GM21360 (cell line): ENCODE measurements around the gene RSPH6A.
A peak's percentile ranks its signal among the peaks of the same experiment; 100 is the strongest.

Source experiments
- ATAC-seq: cut with Tn5 transposase; IDR thresholded peaks from one replicate; pipeline ENCODE4 v1.9.1; 2021; ENCODE audit warnings: mild to moderate bottlenecking, moderate library complexity; ENCODE audit not compliant: unreplicated experiment

Gene RSPH6A

DNA sequence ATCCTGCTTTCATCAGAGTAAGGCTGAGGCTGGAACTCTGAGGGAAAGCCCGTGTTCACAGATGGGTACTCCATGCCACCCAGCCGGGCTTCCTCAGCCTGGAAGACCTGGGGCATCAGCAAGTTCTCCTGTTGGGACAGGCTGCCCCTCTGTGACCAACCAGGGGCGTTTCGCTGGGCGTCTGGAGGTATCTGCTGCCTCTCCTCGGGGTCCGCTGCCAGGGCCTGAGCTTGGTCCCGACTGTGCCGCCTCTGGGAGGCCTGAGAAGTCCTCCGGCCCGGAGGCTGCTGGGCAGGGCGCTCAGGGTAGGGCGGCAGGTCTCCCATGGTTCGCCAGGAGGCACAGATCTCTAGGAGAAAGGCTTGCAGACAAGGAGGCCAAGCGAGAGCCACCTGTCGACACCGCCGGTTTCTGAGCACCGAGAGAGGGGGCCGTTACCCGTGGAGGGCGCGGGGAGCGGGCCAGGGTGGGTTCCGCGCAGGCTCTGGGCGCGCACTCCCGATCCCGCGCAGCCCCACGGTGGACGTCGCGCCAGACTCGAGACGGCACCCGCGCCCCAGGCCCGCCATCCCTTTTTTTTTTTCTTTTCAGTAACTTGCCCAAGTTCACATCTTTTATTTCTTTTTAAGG lies at the start of gene RSPH6A:
Gene RSPH6A (minus strand): TSS at position 458 of the 630 bp plus-strand sequence. CDS start 132 bp downstream, at position 326.
- ATAC-seq: no peak

DNA sequence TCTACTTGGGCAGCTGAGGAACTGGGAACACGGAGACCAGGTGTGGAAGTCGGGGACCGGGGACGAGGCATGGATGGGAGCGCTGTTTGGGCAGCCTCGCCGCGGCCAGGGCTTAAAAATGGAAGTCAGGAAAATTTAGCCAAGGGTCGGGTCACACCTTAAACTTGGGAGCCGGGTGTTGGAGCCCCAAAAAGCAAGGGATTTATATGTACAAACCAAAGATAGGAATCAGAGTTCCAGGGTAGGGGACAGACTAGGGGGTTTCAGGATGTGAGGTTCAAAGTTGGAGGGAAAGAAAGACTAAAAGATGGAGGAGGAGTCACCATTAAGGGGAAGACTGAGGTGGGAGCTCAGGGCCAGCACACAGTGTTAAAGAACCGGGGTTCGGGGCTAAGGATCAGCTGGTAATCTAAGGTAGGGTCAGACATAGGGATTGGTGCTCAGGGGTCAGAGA lies 49.5 kb upstream of the RSPH6A start:
- ATAC-seq: no peak

DNA sequence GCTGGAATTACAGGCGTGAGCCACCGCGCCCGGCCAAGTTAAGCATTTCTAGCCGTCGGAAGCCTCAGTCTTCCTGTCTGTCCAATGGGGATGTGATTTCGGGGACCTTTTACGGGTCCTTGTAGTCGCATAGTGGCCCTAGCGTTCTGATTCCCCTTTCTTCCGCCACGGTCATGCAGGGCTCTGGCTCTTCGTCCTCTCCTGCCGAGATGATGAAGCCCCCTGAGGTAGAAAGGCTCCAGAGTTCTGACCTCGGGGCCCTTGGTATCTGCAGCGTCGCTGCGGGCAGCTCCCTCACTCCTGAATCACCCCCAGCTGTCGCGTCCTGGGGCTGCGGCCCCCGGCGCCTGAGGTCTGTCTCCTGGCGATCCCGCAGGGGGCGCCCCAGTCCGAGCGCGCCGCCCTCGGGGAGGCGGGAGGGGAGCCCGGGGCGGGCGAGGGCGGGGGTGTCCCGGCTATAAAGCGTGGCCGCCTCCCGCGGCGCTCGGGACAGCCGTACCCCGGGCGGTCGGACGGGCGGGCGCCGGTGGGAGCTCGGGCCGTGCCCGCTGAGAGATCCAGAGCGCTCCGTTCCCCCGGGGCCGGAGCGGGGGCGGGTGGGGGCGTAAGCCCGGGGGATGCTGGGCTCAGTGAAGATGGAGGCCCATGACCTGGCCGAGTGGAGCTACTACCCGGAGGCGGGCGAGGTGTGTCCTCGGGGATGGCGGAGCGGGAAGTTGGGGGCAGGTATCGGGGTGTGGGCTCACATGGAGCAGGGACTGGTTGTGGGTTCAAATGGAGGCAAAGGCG lies 48.9 kb upstream of the RSPH6A start, which contains the start of gene FOXA3:
Gene FOXA3 (plus strand): TSS at position 487 of the 789 bp plus-strand sequence. CDS start 131 bp downstream, at position 618.
- ATAC-seq: no peak

DNA sequence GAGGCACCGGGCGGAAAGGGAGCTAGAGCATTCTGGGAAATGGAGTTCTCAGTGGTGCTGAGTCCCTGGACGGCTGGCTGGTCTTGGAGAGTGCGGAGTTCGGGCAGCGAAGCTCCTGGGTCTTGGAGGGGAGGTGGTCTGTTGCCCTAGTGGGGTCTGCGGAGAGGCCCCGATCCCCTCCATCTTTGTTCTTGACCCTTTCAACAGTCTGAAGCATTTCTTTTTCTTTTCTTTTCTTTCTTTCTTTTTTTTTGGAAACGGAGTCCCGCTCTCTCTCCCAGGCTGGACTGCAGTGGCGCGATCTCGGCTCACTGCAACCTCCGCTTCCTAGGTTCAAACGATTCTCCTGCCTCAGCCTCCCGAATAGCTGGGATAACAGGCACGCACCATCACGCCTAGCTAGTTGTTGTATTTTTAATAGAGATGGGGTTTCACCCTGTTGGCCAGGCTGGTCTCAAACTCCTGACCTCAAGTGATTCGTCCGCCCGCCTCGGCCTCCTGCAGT lies 48.3 kb upstream of the RSPH6A start:
- ATAC-seq: no peak

DNA sequence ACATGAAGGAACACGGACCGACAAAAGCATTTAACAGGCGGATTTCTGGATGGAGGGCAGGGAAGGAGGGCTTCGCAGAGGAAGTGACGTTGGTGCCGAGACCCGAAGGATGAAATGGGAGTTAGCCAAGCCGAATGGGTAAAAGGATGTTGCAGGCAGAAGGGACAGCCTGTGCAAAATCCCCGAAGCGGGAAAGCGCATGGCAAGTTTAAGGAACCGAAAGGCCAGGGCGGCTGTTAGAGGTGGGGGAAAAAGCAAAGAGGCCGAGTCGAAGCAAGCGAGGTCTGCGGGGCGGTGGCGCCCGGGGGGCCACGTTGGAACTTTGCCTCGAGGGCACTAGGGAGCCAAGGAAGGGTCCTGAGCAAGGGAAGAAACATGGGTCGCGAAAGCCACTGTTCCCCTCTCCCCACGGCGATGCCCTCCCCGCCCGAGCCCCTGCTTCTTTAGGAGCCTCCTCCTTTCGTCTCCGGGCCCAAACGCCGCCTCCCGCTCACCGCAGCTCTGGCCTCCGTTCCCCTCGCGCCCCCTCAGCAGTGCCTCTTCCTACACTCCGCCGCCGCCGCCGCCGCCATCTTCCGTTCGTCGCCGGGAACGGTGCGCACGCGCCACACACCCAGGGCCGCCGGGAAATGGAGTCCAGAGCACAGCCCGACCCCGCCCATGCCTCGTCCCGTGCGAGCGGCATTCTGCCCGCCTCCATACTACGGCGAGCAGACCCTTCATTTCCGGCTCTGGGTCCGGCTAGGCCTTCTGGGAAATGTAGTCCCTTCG lies 47.6 kb upstream of the RSPH6A start, which contains the start of gene SYMPK:
Gene SYMPK (minus strand): TSS at position 584 of the 771 bp plus-strand sequence. CDS start 8,652 bp downstream, outside the sequence.
- peak; percentile 80 for ATAC-seq

DNA sequence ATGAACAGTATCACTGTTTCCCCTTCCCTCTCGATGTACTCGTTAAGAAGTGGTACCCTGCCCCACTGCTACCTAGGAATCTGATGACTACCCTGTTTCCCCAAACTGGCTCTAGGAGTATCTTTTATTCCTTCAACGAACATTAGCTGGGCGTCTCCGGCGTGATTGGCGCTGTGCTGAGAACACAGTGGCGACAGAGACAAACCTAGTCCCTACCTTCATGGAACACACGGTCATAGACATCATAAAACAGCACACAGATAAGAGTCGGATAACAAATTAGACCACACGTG lies 47.1 kb upstream of the RSPH6A start:
- no peak for ATAC-seq

DNA sequence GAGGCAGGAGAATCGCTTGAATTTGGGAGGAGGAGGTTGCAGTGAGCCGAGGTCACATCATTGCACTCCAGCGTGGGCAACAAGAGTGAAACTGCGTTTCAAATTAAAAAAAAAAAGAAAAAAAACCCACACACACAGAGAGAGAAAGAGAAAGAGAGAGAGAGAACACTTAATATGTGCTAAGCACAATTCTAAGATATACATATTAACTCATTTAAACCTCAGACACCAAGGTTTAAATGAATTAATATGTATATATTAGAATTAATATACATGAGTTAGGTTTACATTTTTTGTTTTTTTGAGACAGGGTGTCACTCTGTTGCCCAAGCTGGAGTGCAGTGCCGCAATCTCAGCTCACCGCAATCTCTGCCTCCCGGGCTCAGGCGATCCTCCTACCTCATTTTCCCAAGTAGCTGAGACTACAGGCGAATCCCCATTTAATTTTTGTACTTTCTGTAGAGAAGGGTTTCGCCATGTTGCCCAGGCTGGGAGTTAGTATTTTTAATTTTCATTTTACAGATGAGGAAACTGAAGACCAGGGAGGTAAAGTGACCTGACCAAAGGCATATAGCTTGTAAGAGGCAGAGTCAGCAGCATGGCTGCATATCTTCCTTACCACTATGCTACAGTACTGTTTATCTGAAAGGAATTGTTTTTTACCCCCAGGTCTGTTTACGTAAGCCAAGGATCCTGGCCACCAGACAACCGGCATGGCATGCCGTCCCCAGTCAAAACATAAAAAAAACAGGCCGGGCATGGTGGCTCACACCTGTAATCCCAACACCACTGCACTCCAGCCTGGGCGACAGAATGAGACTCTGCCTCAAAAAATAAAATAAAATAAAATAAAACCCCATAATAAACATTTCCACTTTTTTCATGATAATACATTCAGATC lies 45.5 kb upstream of the RSPH6A start:
- ATAC-seq: no peak

DNA sequence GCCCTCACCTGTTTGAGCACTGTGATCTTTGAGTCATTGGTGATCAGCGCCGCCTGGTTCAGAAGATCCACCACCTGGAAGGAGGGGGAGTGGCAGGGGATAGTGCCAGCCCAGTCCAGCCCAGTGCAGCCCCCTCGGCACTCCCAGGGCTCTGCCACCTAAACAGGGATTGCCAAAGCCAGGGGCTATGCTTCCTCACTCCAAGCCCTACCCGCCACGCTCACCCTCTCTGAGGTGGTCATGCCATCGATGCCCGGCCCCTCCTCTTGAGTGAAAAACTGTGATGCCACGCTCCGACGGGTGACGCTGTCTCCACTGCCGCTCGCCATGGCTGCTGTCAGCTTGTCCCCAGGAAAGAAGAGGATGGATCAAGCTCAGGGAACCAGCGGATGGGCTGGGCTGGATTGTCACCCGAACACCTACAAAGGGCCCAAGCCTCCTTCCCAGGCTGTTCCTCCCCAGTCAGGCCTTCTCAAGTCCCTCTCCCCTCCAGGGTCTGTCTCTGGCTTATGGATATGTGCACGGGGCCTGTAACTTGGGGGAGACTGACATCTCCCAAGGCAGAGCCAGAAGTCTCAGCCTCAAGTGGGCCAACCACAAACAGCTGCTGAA lies 39.2 kb upstream of the RSPH6A start:
- no peak for ATAC-seq

DNA sequence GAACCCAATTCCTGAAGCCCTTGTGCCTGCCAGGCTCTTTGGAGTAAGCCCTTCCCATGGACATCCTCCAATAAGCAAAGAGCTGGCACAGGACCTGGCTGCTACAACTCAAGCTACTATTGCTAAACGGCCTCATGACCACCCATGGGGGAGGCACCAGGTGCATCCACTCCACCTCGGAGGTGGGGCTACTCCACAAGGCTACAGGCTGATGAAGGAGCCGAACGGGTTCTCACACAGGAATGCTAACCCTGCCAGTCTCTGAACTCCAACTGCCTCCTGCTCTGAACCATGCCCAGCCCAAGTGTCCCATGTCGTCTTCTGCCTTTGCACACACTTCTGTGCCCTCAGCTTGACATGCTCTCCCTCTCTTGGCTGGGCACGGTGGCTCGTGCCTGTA lies 37.9 kb upstream of the RSPH6A start:
- ATAC-seq: no peak

DNA sequence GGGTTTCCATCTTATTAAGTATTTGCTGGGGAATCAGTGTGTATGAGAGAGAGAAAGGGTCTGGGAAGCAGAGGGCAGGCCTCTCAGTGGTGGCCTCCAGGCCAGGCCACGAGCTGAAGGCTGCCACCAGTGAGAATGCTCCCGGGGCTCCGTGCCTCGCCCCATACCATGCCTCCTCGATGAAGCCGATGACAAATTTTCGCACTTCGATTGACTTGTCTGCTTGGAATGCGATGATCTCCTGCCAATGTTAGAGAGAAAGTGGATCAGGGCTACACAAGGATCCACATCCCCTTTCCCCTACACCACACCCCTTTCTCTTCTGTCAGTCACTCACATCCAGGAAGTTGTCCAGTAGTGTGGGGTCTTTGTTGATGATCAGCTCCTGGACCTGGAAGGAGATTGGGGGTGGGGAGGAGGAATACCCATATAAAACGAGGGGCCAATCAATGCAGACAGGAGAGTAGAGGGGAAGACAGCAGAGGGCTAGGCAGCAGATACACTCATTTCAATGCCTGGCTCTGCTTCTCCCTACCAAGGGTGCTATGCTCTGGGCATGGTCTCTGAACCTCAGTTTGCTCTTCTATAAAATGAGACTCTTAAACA lies 37.1 kb upstream of the RSPH6A start:
- no peak for ATAC-seq

DNA sequence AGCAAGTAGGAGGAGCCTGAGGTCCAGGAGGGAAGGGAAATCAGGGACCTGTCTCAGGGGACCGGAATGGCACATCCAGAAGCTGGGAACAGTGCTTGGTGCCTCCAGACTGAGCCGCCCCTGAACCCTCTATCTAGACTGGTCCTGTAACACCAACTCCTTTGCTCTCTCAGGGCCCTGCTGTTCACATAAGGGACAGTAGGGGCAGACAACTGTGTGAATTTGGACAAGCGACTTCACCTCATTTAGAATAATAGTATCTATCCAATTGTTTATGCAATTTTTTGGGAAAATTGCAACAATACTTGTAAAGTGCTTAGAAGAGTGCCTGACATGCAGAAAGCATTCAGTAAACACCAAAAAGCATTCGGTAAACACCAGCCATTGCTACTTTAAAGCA lies 33.8 kb upstream of the RSPH6A start:
- no peak for ATAC-seq

DNA sequence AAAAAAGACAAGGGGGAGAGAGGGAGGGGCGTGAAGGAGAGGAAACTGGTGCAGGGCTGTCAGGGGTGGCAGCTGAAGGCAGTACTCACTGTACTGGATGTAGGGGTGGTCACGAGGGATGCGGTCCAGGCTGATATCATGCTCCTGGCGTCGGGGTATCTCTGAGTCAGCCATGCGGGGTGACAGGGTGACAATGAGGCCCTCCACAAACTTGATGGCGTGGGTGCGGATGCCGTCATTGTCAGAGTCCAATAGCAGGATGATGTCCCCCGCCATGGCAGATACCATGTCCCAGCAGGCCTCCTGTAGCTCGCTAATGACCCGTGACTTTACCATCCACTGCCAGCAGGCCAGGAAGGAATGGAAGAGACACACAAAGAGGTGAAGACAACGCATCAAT lies 32.6 kb upstream of the RSPH6A start:
- ATAC-seq: no peak

DNA sequence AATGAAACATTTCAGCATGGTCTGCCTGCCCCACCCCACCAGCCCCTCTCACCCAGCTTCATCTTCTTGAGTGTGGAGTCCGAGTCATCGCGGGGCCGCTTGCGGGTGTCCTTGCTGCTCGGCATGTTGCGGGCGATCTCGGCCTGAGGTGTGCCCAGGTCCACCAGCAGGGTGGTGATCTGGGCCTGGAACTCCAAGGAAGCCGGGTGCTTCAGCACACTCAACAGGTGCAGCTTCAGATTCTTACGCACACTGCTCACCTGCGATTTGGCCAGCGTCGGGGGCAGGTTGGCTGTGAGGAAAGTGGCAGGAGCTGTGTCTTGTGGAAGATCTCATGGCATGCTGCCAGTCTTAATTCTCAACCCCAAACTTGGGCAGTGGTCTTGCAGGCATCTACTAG lies 27.1 kb upstream of the RSPH6A start:
- no peak for ATAC-seq

DNA sequence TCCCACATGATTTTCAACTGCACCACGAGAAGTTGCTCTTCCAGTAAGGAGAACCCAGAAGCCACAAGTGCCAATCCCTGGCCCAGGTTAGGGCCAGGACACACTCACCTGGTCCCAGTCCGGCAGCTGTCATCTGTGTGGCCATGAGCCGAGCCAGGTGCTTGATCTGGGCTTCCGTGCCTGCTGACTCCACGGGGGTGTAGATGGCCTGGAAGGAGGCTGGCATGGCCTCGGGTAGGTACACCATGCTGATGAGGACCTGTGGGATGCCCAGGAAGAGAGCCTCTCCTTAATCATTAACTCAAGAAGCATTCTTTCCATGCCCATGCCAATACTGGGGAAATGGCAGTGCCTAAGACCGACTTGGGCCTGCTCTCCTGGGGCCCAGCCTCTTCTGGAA lies 19.9 kb upstream of the RSPH6A start:
- no peak for ATAC-seq

DNA sequence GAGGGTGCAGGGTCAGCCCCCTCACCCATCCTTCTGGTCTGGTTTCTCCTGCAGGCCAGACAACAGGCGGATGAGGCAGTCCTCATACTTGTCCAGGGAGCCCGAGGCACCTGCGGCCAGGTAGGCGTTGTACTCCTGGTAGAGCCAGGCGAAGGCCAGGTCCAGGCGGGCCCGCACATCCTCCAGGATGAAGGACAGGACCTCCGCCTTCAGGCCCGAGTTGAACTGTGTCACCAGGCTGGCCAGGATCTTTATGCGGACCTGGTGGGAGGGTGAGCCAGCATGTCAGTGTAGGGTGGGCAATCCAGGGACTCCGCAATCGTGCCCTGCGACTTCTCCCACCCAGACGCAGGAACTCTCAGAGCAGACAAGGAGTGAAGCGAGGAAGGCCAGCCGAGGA lies 13.8 kb upstream of the RSPH6A start:
- no peak for ATAC-seq

DNA sequence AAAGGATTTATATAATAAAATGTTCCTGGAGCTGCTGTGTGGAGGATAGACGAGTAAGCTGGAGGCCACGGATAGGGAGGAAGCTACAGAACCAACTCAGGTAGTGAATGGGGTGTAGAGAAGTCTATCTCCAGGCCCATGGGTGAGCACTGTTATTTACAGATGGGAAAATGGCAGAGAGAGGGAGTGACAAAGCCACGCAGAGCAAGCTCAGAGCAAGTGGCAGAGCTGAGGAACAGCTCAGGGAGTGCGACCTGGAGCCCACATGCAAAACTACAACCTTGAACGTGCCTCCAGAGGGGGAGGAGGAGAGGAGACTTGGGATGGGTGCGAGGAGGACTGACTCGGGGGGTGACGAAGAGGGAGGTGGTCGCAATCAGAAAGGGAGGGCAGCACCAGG lies 13.4 kb upstream of the RSPH6A start:
- ATAC-seq: no peak

DNA sequence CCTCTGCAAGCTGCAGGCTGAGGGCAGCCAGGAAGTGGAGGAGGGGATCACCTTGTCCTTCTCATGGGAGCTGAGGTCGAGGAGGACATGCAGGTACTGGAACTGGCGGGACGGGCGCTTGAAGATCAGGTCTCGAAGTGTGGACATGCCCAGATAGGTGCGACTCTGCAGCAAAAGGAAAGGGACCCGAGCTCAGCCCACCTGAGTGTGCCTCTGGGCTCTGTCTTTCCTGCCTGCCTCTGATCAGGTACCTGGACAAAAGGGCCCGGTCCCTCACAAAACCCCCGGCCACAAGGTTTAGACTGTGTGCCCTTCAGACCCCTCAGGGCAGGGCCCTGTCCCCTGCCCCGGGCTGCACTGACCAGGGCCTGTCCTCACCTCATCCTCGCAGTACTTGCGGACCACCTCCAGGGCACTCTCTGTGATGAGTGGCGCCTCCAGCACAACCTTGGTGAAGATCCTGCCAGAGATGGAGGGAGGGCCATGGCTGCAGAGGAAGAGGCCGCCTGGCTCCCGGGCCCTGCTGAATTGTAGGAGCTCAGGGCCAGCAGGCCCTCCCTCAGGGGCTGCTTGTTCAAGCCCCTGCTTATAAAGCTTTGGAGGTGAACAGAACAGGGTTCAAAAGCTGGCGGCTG lies 12.5 kb upstream of the RSPH6A start:
- ATAC-seq: no peak

DNA sequence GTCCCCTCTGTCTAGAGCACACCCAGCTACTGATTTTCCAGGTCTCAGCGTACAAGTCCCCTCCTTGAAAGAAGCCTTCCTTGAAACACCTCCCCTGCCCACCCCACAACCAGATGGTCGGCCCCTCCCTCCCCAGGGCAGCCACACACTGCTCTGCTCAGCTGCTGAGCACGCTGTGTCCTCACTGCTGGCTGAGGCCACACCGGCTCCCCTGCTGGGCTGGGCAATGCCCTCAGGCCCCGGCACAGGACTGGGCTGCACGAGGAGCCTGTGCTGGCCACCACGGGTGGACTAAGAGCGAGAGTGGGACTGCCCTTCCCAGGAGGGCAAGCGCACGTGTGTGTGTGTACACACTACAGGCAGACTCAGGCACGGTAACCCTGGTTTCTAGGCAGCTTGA lies 11.8 kb upstream of the RSPH6A start:
- no peak for ATAC-seq
